ENCODE measurements around the gene PLA2G2D.

Gene PLA2G2D

DNA sequence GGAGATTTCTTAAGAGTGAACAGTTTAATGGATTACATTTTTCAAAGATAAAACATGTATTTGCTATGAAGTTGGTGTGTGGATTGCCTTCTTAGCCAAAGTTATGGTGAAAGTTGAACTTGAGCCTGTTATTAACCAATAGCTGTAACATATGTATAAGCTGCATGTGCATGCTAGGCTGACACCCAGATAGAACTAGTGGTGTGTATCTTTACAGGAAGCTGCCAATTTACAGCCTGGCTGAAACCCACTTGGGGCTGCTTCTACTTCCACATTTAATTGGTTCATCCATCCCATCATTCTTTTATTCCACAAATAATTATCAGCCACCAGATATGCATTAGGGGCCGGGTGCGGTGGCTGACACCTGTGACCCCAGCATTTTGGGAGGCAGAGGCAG lies 46.1 kb downstream of the PLA2G2D start:
- H3K36me3 ChIP-seq (ENCODE audit: low read length) = no peaks in the 10 kb centered on the region
- H2AFZ ChIP-seq (ENCODE audit: low read depth, low read length, severe bottlenecking) = no peak overlapping the region
- H3F3A ChIP-seq (ENCODE audit: insufficient read depth) = no peaks in the 10 kb centered on the region
- no peak overlapping the region for H3K27ac ChIP-seq (ENCODE audit: low read depth, low read length)
- no peaks in the 10 kb centered on the region for H3K79me2 ChIP-seq (ENCODE audit: insufficient read depth, low read length)
- no peaks in the 10 kb centered on the region for H3K27me3 ChIP-seq (ENCODE audit: low read length)
- H3K9me3 ChIP-seq (ENCODE audit: insufficient read depth, low read length) = no peaks in the 10 kb centered on the region
- H3K9ac ChIP-seq (ENCODE audit: low read length) = no peak overlapping the region
- H3K4me3 ChIP-seq (ENCODE audit: insufficient read depth, low read length, poor library complexity, severe bottlenecking) = no peak overlapping the region
- no peaks in the 10 kb centered on the region for H3K9me2 ChIP-seq (replicated peaks; ENCODE audit: insufficient read depth, low read length)
- TF ChIP-seq, protein P1, sequence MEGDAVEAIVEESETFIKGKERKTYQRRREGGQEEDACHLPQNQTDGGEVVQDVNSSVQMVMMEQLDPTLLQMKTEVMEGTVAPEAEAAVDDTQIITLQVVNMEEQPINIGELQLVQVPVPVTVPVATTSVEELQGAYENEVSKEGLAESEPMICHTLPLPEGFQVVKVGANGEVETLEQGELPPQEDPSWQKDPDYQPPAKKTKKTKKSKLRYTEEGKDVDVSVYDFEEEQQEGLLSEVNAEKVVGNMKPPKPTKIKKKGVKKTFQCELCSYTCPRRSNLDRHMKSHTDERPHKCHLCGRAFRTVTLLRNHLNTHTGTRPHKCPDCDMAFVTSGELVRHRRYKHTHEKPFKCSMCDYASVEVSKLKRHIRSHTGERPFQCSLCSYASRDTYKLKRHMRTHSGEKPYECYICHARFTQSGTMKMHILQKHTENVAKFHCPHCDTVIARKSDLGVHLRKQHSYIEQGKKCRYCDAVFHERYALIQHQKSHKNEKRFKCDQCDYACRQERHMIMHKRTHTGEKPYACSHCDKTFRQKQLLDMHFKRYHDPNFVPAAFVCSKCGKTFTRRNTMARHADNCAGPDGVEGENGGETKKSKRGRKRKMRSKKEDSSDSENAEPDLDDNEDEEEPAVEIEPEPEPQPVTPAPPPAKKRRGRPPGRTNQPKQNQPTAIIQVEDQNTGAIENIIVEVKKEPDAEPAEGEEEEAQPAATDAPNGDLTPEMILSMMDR (IDR thresholded peaks at IDR 0.05; ENCODE audit: insufficient read depth, low read length, poor library complexity, severe bottlenecking) = no peak
- no peak for TF ChIP-seq EZH2phosphoT487 (conservative IDR thresholded peaks at IDR 0.05; ENCODE audit: low read length)
- no peak overlapping the region for H3K4me2 ChIP-seq (ENCODE audit: low read depth, low read length, poor library complexity, severe bottlenecking)
- H4K20me1 ChIP-seq (ENCODE audit: low read depth, low read length) = no peaks in the 10 kb centered on the region

DNA sequence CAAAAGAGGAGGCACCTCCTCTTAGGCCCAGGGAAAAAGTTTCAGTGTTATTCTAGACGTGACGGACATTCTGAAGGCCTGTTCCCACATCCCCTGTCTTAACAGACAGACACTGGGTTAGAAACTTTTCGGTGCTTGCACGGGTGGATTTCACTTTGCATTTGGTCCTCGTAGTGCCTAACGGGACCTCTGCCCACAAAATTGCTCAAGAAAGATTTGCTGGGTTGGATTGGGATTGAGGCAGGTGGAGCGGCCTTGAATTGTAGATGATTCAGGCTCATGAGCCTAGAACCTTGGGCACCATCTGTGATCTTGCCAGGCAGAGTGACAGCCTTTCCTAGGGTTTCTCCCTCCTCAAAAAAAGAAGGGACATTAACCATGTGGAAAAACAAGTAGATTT lies 46.6 kb downstream of the PLA2G2D start:
- H2AFZ ChIP-seq (ENCODE audit: low read depth, low read length, severe bottlenecking) = no peak overlapping the region
- no peaks in the 10 kb centered on the region for H3K79me2 ChIP-seq (ENCODE audit: insufficient read depth, low read length)
- H3K4me3 ChIP-seq (ENCODE audit: insufficient read depth, low read length, poor library complexity, severe bottlenecking) = no peak overlapping the region
- no peaks in the 10 kb centered on the region for H3K9me3 ChIP-seq (ENCODE audit: insufficient read depth, low read length)
- H3K4me2 ChIP-seq (ENCODE audit: low read depth, low read length, poor library complexity, severe bottlenecking) = no peak overlapping the region
- no peak overlapping the region for H3K27ac ChIP-seq (ENCODE audit: low read depth, low read length)
- TF ChIP-seq EZH2phosphoT487 (conservative IDR thresholded peaks at IDR 0.05; ENCODE audit: low read length) = no peak
- TF ChIP-seq, protein P1 (IDR thresholded peaks at IDR 0.05; ENCODE audit: insufficient read depth, low read length, poor library complexity, severe bottlenecking) = no peak
- no peaks in the 10 kb centered on the region for H3K36me3 ChIP-seq (ENCODE audit: low read length)
- no peak overlapping the region for H3K9ac ChIP-seq (ENCODE audit: low read length)
- no peaks in the 10 kb centered on the region for H3K9me2 ChIP-seq (replicated peaks; ENCODE audit: insufficient read depth, low read length)
- no peaks in the 10 kb centered on the region for H3F3A ChIP-seq (ENCODE audit: insufficient read depth)
- no peaks in the 10 kb centered on the region for H3K27me3 ChIP-seq (ENCODE audit: low read length)
- no peaks in the 10 kb centered on the region for H4K20me1 ChIP-seq (ENCODE audit: low read depth, low read length)

DNA sequence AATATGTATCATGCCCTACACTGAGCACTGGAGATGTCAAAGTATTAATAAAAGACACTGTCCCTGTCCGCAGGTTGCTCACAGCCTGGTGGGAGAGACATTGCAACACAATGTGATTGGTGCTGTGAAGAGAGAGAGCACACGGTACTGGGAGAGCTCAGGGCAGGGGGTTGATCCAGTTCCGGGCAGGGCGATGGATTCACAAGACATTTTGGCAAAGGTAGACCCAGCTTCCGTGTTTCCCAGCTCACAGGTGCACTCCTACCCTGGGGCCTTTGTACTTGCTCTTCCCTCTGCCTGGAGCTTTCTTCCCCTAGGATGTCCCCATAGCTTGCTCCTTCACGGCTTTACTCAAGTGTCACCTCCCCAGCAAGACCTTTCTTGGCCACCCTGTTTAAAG lies 47.9 kb downstream of the PLA2G2D start:
- Histone ChIP-seq H3K9me3 (ENCODE audit: insufficient read depth, low read length) (no peaks in the 10 kb centered on the region), H3K27me3 (ENCODE audit: low read length) (no peaks in the 10 kb centered on the region), H3K36me3 (ENCODE audit: low read length) (no peaks in the 10 kb centered on the region), H3K9me2 (replicated peaks; ENCODE audit: insufficient read depth, low read length) (no peaks in the 10 kb centered on the region), H3K9ac (ENCODE audit: low read length) (no peak overlapping the region), H3K27ac (ENCODE audit: low read depth, low read length) (no peak overlapping the region), H3K4me2 (ENCODE audit: low read depth, low read length, poor library complexity, severe bottlenecking) (no peak overlapping the region), H3K4me3 (ENCODE audit: insufficient read depth, low read length, poor library complexity, severe bottlenecking) (no peak overlapping the region), H4K20me1 (ENCODE audit: low read depth, low read length) (no peaks in the 10 kb centered on the region), H3F3A (ENCODE audit: insufficient read depth) (no peaks in the 10 kb centered on the region), H2AFZ (ENCODE audit: low read depth, low read length, severe bottlenecking) (no peak overlapping the region), H3K79me2 (ENCODE audit: insufficient read depth, low read length) (no peaks in the 10 kb centered on the region)
- TF ChIP-seq, protein P1 (IDR thresholded peaks at IDR 0.05; ENCODE audit: insufficient read depth, low read length, poor library complexity, severe bottlenecking) = no peak
- no peak for TF ChIP-seq EZH2phosphoT487 (conservative IDR thresholded peaks at IDR 0.05; ENCODE audit: low read length)

Measured in SU-DHL-6 (cell line).